A549 (cell line): ENCODE data around the gene COQ4. TPM values are rescaled to one million over a fixed set of nuclear protein-coding genes. Genes with fewer than 3 reads are reported as not detected.

Source experiments
- ATAC-seq, 2 experiments: fragments of 200-7000 bp in 1 of 2; fragments of >200 bp in 1 of 2; cut with Nextera tagmentation in 1 of 2; cut with Tn5 transposase in 1 of 2; 3 replicates each; pipeline versions ENCODE4 v1.8.0 to v1.9.1; 2018 to 2020; ENCODE audit warnings: mild to moderate bottlenecking in 1 of 2, moderate library complexity in 1 of 2
- CTCF ChIA-PET: fragments of 300-600 bp; sonication (Branson Sonifier 250); formaldehyde crosslinking; extraction: SDS; loops from one replicate; lab custom pipeline; 2021; ENCODE audit warnings: antibody characterized with exemption, inconsistent platforms; lab: Yijun Ruan, JAX
- POLR2A ChIA-PET: fragments of 350-600 bp; formaldehyde crosslinking; extraction: SDS; loops from one replicate; lab custom pipeline; 2021; ENCODE audit warnings: antibody characterized with exemption, inconsistent platforms; lab: Yijun Ruan, JAX
- DNase-seq, 2 experiments: peaks; one replicate each; pipeline versions ENCODE4 v3.0.0 to v3.0.0-alpha.2; 2011 to 2016; ENCODE audit warnings: low read depth in 1 of 2, low spot score in 1 of 2
- FAIRE-seq: peaks from 2 replicates; lab custom pipeline; 2011; peaks lifted over from hg19 to GRCh38; lab: Jason Lieb, UNC
- H3K27ac ChIP-seq, 2 experiments: fragments of >200 bp; sonication (Bioruptor Twin); formaldehyde crosslinking; 3 replicates each; pipeline ENCODE4 v1.5.1; 2016 to 2017
- H3K4me1 ChIP-seq: fragments of >200 bp; sonication (Bioruptor Twin); formaldehyde crosslinking; 3 replicates; pipeline ENCODE4 v1.6.1; 2016
- H3K4me2 ChIP-seq: fragments of >200 bp; sonication (Bioruptor Twin); formaldehyde crosslinking; 3 replicates; pipeline ENCODE4 v1.6.1; 2016
- H3K4me3 ChIP-seq: fragments of >200 bp; sonication (Bioruptor Twin); formaldehyde crosslinking; 3 replicates; pipeline ENCODE4 v1.5.1; 2016
- H3K9me3 ChIP-seq: fragments of >200 bp; sonication (Bioruptor Twin); formaldehyde crosslinking; 3 replicates; pipeline ENCODE4 v1.6.1; 2016
- CBX2 ChIP-seq: fragments of 200-600 bp; sonication (generic); IDR thresholded peaks from 2 replicates; pipeline ENCODE4 v1.6.1; 2016; ENCODE audit warnings: low read depth, mild to moderate bottlenecking, borderline replicate concordance
- CEBPB ChIP-seq, 2 experiments: fragments of >200 bp in 1 of 2; sonication (Bioruptor Twin) in 1 of 2; formaldehyde crosslinking in 1 of 2; IDR thresholded peaks; 2 replicates each; pipeline ENCODE4 v1.6.1; 2012 to 2016
- EHF ChIP-seq: fragments of 250-450 bp; sonication (Bioruptor Pico); IDR thresholded peaks from 2 replicates; pipeline ENCODE4 v1.5.0; 2020; ENCODE audit warnings: mild to moderate bottlenecking
- EP300 ChIP-seq, 2 experiments: fragments of >200 bp; sonication (Bioruptor Twin); formaldehyde crosslinking; IDR thresholded peaks; 2 replicates in 1 of 2; 3 replicates in 1 of 2; pipeline ENCODE4 v1.6.1; 2016 to 2017
- ESRRA ChIP-seq: fragments of 150-350 bp; IDR thresholded peaks from 2 replicates; pipeline ENCODE4 v1.6.1; 2014; ENCODE audit warnings: mild to moderate bottlenecking, low read length, borderline replicate concordance
- HDAC2 ChIP-seq: fragments of 200-600 bp; sonication (generic); IDR thresholded peaks from 2 replicates; pipeline ENCODE4 v1.6.1; 2016
- HOXA7 ChIP-seq: fragments of 250-450 bp; sonication (Bioruptor Pico); IDR thresholded peaks from 2 replicates; pipeline ENCODE4 v1.5.0; 2020; ENCODE audit warnings: mild to moderate bottlenecking, moderate library complexity
- HOXB13 ChIP-seq: fragments of 250-450 bp; sonication (Bioruptor Pico); IDR thresholded peaks from 2 replicates; pipeline ENCODE4 v1.5.0; 2020; ENCODE audit warnings: low read depth, mild to moderate bottlenecking, moderate library complexity
- HOXB5 ChIP-seq: fragments of 250-450 bp; sonication (Bioruptor Pico); IDR thresholded peaks from 2 replicates; pipeline ENCODE4 v1.5.0; 2020; ENCODE audit warnings: mild to moderate bottlenecking, moderate library complexity
- JUNB ChIP-seq: fragments of >200 bp; sonication (Bioruptor Twin); formaldehyde crosslinking; IDR thresholded peaks from 2 replicates; pipeline ENCODE4 v1.6.1; 2016
- NPAS2 ChIP-seq: fragments of 250-450 bp; sonication (Bioruptor Pico); IDR thresholded peaks from 2 replicates; pipeline ENCODE4 v1.8.0; 2022; ENCODE audit warnings: mild to moderate bottlenecking, moderate library complexity, borderline replicate concordance
- NR3C1 ChIP-seq: fragments of >200 bp; sonication (Bioruptor Twin); formaldehyde crosslinking; IDR thresholded peaks from 3 replicates; pipeline ENCODE4 v1.6.1; 2017
- RAD21 ChIP-seq, 2 experiments: fragments of >200 bp in 1 of 2; sonication (Bioruptor Twin) in 1 of 2; formaldehyde crosslinking in 1 of 2; IDR thresholded peaks in 1 of 2; conservative IDR thresholded peaks in 1 of 2; 2 replicates in 1 of 2; 3 replicates in 1 of 2; pipeline ENCODE4 v1.6.1; 2012 to 2018; ENCODE audit warnings: inconsistent platforms in 1 of 2
- RCOR1 ChIP-seq: fragments of 150-350 bp; IDR thresholded peaks from 2 replicates; pipeline ENCODE4 v1.6.1; 2014; ENCODE audit warnings: antibody characterized with exemption, low read length, low read depth
- SMC3 ChIP-seq: fragments of >200 bp; sonication (Bioruptor Twin); formaldehyde crosslinking; IDR thresholded peaks from 3 replicates; pipeline ENCODE4 v1.6.1; 2018; ENCODE audit warnings: inconsistent platforms
- ZNF302 ChIP-seq: fragments of 250-450 bp; sonication (Bioruptor Pico); IDR thresholded peaks from 2 replicates; pipeline ENCODE4 v1.9.0; 2021; ENCODE audit warnings: inconsistent platforms, mild to moderate bottlenecking, moderate library complexity
- WGBS: methylation state at CpG from one replicate; pipeline ENCODE4 v1.1.6; 2017; ENCODE audit errors: missing lambda C conversion rate; 5-methylcytosine and 5-hydroxymethylcytosine counted together
- polyA plus RNA-seq, 4 experiments: library from polyadenylated mRNA; depleted of rRNA in 3 of 4; stranded (reverse); fragments of >200 nt; fragmentation: RNase III in 1 of 4; extraction: RNeasy Plus Mini Kit Qiagen cat#74134 plus additional on column Dnase treatment in 1 of 4; gene quantifications; 2 replicates in 3 of 4; 3 replicates in 1 of 4; pipeline ENCODE4 v1.2.3, GENCODE V29; 2011 to 2017
- TF ChIP-seq, protein P1 (sequence below): fragments of >200 bp; sonication (Bioruptor Twin); formaldehyde crosslinking; IDR thresholded peaks from 2 replicates; pipeline ENCODE4 v1.6.1; 2016
- TF ChIP-seq, protein P2 (sequence below): IDR thresholded peaks from 2 replicates; pipeline ENCODE4 v1.6.1; 2012
- TF ChIP-seq, protein P3 (sequence below): fragments of >200 bp; sonication (Bioruptor Twin); formaldehyde crosslinking; IDR thresholded peaks from 3 replicates; pipeline ENCODE4 v1.6.1; 2016
- TF ChIP-seq, protein P4 (sequence below): IDR thresholded peaks from 2 replicates; pipeline ENCODE4 v1.6.1; 2012

The COQ4 gene
- polyA plus RNA-seq, 2 of the 4 experiments (the other 2 are of a cell fraction), result 32.5 to 41.3 TPM

DNA sequence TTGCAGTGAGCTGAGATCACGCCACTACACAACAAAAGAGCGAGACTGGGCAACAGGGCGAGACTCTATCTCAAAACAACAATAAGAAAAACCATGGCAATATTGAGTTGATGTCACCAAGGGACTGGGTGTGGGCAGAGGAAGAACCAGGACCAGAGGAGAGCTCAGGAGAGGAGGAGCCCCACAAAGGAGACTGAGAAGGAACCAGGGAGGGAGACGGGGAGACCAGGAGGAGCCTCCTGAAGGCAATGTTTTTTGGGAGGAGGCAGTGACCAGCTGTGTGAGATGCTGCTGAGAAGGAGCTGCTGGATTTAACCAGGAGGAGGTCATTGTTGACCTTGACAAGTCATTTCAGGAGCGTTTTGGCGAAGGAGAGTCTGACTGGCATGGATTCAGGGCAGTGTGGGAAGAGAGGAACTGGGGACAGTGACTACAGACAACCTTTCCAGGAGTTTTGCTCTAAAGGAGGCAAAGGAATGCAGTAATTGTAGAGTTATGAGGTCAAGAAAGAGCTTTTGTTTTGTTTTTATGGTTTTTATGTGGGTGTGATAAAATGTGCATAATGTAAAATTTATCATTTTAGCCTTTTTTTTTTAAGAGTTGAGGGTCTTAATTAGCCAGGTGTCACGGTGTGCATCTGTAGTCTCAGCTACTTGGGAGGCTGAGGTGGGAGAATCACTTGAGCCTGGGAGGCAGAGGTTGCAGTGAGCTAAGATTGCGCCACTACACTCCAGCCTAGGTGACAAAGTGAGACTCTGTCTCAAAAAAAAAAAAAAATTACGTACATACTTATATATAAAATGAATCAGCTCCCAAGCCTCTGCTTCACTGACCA, 18.3 kb upstream of the COQ4 start:
- FAIRE-seq (no peak), DNase-seq (no peak), ATAC-seq (peak; percentile 6 to 21; a peak in 3 of 6 replicates)
- Histone ChIP-seq H3K9me3 (no peaks in the 10 kb centered on the region), H3K4me2 (peak overlapping the region; percentile 27; the same call in 1 of the 3 replicates), H3K4me3 (no peak overlapping the region), H3K4me1 (peaks cover 41% of the 10 kb centered on the region), H3K27ac (peak overlapping the region in 1 of 2 experiments; percentile 93; a peak in 4 of 6 replicates)
- WGBS, result 71% methylated on average over 9 of the region's 9 CpGs
- TF ChIP-seq CEBPB (IDR thresholded peaks at IDR 0.05) (0 out of 4 replicates have a peak, but pooled peaks of 1 of the 2 experiments have one; percentile 35), HOXB5 (no peak)
- ChIA-PET CTCF (interaction anchor here (0.7 to 14.8 kb wide), 10 partner anchors 8 to 331 kb away, joined by 3 to 182 read pairs (median 4); no protein-coding TSS in a partner anchor), POLR2A (interaction anchor here (0.8 to 1.2 kb wide), 4 partner anchors 9 to 332 kb away, joined by 3 to 5 read pairs (median 3); partner anchors contain the start of genes GOLGA2 and SWI5)

DNA sequence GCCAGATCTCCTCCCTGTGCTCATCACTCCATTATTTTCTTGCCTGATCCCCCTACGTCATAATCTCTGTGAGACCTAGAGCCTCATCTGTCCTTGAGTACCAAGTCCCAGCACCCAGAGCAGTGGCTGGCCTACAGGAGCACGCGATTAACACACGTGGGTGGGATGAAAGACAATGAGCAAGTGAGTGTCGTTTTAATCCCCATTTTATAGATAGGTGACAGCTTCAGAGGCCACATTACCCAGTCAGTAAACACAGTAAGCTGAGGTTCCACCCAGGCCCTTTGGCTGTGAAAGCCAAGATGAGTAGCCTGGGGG, 17.7 kb upstream of the COQ4 start:
- 68% methylated on average over 5 of the region's 5 CpGs for WGBS

DNA sequence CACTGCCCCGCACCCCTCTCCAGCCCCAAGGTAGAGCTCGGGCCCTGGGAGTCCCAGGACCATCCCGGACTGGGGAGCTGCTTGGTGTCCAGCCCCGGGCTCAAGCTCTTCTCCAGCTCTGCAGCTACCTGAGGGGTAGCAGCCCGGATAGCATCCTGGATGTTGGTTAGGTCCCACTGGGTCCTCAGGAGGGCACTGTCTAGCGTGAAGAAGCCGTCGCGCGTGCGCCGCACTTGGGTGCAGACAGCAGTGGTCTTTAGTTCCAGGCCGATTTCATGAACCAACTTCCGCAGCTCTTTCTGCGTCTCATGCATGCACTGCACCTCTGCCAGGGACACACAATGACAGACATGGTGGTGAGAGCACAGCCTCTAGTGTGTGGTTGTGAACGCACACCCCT, 13.1 kb upstream of the COQ4 start:
- ATAC-seq, result no peak
- Histone ChIP-seq H3K9me3 (no peaks in the 10 kb centered on the region), H3K4me1 (peaks cover 39% of the 10 kb centered on the region), H3K27ac (no peak overlapping the region), H3K4me2 (no peak overlapping the region), H3K4me3 (no peak overlapping the region)
- FAIRE-seq, result no peak
- POLR2A ChIA-PET, result no interaction called here
- no peak for DNase-seq
- CTCF ChIA-PET, result interaction anchor here (1.2 to 8.9 kb wide), 7 partner anchors 9 to 52 kb away, joined by 3 to 97 read pairs (median 7); partner anchors contain the start of gene TRUB2
- TF ChIP-seq NR3C1, result no peak
- TF ChIP-seq RCOR1, result no peak
- TF ChIP-seq, protein P1, sequence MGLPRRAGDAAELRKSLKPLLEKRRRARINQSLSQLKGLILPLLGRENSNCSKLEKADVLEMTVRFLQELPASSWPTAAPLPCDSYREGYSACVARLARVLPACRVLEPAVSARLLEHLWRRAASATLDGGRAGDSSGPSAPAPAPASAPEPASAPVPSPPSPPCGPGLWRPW, result no peak
- TF ChIP-seq JUNB, result no peak
- TF ChIP-seq, protein P2, sequence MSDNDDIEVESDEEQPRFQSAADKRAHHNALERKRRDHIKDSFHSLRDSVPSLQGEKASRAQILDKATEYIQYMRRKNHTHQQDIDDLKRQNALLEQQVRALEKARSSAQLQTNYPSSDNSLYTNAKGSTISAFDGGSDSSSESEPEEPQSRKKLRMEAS, result no peak
- WGBS, result 89% methylated on average over 14 of the region's 16 CpGs

More for the DNA sequence above, 17.7 kb upstream of the COQ4 start:
- no peak for TF ChIP-seq CEBPB (IDR thresholded peaks at IDR 0.05)
- TF ChIP-seq HOXB13 (CRISPR knock-in tag), result no peak
- TF ChIP-seq CBX2, result no peak
- no peak for TF ChIP-seq ESRRA
- TF ChIP-seq HDAC2, result no peak
- no peak for TF ChIP-seq NPAS2
- no peak for TF ChIP-seq ZNF302 (CRISPR knock-in tag)
- TF ChIP-seq, protein P3, sequence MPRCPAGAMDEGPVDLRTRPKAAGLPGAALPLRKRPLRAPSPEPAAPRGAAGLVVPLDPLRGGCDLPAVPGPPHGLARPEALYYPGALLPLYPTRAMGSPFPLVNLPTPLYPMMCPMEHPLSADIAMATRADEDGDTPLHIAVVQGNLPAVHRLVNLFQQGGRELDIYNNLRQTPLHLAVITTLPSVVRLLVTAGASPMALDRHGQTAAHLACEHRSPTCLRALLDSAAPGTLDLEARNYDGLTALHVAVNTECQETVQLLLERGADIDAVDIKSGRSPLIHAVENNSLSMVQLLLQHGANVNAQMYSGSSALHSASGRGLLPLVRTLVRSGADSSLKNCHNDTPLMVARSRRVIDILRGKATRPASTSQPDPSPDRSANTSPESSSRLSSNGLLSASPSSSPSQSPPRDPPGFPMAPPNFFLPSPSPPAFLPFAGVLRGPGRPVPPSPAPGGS, result no peak
- TF ChIP-seq SMC3, result no peak
- TF ChIP-seq RAD21 (conservative IDR thresholded peaks at IDR 0.05 in 1 of 2, IDR thresholded peaks at IDR 0.05 in 1 of 2), result no peak
- no peak for TF ChIP-seq EP300 (IDR thresholded peaks at IDR 0.05)
- TF ChIP-seq, protein P4, sequence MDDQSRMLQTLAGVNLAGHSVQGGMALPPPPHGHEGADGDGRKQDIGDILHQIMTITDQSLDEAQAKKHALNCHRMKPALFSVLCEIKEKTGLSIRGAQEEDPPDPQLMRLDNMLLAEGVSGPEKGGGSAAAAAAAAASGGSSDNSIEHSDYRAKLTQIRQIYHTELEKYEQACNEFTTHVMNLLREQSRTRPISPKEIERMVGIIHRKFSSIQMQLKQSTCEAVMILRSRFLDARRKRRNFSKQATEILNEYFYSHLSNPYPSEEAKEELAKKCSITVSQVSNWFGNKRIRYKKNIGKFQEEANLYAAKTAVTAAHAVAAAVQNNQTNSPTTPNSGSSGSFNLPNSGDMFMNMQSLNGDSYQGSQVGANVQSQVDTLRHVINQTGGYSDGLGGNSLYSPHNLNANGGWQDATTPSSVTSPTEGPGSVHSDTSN, result no peak
- no peak for TF ChIP-seq HOXA7
- no peak for TF ChIP-seq NR3C1
- TF ChIP-seq EHF, result no peak
- FAIRE-seq (no peak), ATAC-seq (no peak), DNase-seq (no peak)
- ChIA-PET CTCF (interaction anchor here (1.0 to 14.8 kb wide), 7 partner anchors 9 to 331 kb away, joined by 3 to 182 read pairs (median 7); no protein-coding TSS in a partner anchor), POLR2A (interaction anchor here (0.8 to 1.1 kb wide), 2 partner anchors 29 to 331 kb away, joined by 3 to 5 read pairs; partner anchors contain the start of genes GOLGA2 and SWI5)
- Histone ChIP-seq H3K4me2 (peak overlapping the region; percentile 27; the same call in 1 of the 3 replicates), H3K27ac (peak overlapping the region in 1 of 2 experiments; percentile 93; a peak in 4 of 6 replicates), H3K4me1 (peaks cover 41% of the 10 kb centered on the region), H3K9me3 (no peaks in the 10 kb centered on the region), H3K4me3 (no peak overlapping the region)
